ENCODE data around the gene ZBTB42. TPM values are rescaled to one million over a fixed set of nuclear protein-coding genes. Genes with fewer than 3 reads are reported as not detected.

Gene ZBTB42
- total RNA-seq, 1 experiment from 2014 or later, result 6.1 TPM

DNA sequence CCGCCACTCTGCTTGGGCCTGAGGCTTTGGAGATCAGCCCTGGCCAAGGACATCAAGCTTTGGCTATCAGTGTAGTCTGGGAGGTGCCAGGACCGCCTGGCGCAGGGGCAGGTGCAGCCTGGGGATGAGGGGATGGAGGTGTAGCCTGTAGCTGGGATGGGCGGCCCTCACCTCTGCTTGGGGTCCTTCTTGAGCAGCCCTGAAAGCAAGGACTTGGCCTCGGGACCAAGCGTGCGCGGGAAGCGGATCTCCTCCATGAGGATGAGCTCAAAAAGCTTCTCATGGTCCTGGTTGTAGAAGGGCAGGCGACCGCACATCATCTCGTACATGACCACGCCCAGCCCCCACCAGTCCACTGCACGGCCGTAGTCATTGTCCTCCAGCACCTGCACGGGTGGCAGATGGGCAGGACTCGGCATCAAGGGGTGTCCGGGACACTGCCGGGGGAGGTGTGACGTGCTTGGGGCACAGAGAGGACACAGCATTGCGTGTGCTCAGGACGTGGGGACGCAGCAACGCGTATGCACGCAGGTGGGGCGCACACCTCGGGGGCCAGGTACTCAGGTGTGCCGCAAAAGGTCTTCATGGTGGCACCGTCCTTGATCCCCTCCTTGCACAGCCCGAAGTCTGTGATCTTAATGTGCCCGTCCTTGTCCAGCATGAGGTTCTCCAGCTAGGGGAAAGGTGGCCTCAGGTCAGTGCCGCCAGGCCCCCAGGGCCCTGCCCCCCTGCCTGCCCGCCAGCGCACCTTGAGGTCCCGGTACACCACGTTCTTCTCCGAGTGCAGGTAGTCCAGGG is 28.0 kb upstream of the ZBTB42 start:
- Histone ChIP-seq H2BK120ac (ENCODE audit: low read depth, low read length, poor library complexity, severe bottlenecking) (no peak overlapping the region), H2BK12ac (ENCODE audit: insufficient read length, low read depth, low read length) (no peak overlapping the region), H3K18ac (ENCODE audit: insufficient read length, low read depth, low read length) (no peak overlapping the region), H2BK20ac (ENCODE audit: low read depth, low read length, poor library complexity, severe bottlenecking) (no peak overlapping the region), H3K4ac (ENCODE audit: low read depth, low read length) (no peak overlapping the region), H3K79me2 (ENCODE audit: insufficient read depth, low read length) (no peaks in the 10 kb centered on the region), H2BK15ac (ENCODE audit: low read depth, low read length) (no peak overlapping the region), H3K14ac (ENCODE audit: insufficient read depth, low read length) (no peak overlapping the region), H4K8ac (replicated peaks; ENCODE audit: insufficient read length, low read depth, low read length) (no peak overlapping the region), H3K56ac (ENCODE audit: insufficient read length, low read depth, low read length) (no peak overlapping the region), H3K79me1 (ENCODE audit: insufficient read depth, low read depth, low read length, poor library complexity, severe bottlenecking) (no peaks in the 10 kb centered on the region), H3K4me1 (ENCODE audit: insufficient read depth, low read length) (no peaks in the 10 kb centered on the region), H4K5ac (ENCODE audit: insufficient read length, low read depth, low read length) (no peak overlapping the region), H2AFZ (ENCODE audit: low read length) (no peak overlapping the region), H3K23ac (ENCODE audit: insufficient read length, low read depth, low read length) (no peak overlapping the region), H3K9ac (ENCODE audit: extremely low read depth, insufficient read length, low read length) (no peak overlapping the region), H4K20me1 (ENCODE audit: control insufficient read depth, insufficient read depth, insufficient read length) (no peaks in the 10 kb centered on the region), H2AK5ac (ENCODE audit: insufficient read length, low read length) (no peak overlapping the region), H2BK5ac (ENCODE audit: insufficient read length, low read length) (no peak overlapping the region), H4K91ac (ENCODE audit: insufficient read length, low read depth, low read length) (no peak overlapping the region), H3K27ac (ENCODE audit: insufficient read length, low read depth, low read length) (no peak overlapping the region), H3K23me2 (ENCODE audit: insufficient read length, low read depth, low read length, poor library complexity, severe bottlenecking) (peaks cover 2% of the 10 kb centered on the region), H3K9me3 (ENCODE audit: control insufficient read depth, low read depth, low read length) (no peaks in the 10 kb centered on the region), H3K4me2 (ENCODE audit: insufficient read depth, insufficient read length, low read length) (no peak overlapping the region), H3K27me3 (ENCODE audit: insufficient read depth, low read length) (no peaks in the 10 kb centered on the region), H3T11ph (ENCODE audit: low read length) (no peak overlapping the region)
- no peak overlapping the region for H3K27ac Mint-ChIP-seq
- no CpG with 5 or more reads among the region's 38 CpGs for WGBS (ENCODE audit: extremely low coverage, insufficient read length, low lambda C conversion rate)
- DNase-seq, result no peak
- H3K9me3 Mint-ChIP-seq, result peaks cover 0 to 9% of the 10 kb centered on the region in 2 experiments; a peak in 4 of 5 replicates
- H3K36me3 Mint-ChIP-seq (ENCODE audit: insufficient read depth in 1 of 3, low read depth in 3 of 3), result peaks cover 34 to 51% (median 50%) of the 10 kb centered on the region in 3 experiments
- no peaks in the 10 kb centered on the region for H3K27me3 Mint-ChIP-seq (ENCODE audit: low read depth)
- H3K4me1 Mint-ChIP-seq, result peaks cover 13 to 14% of the 10 kb centered on the region in 2 experiments
- TF ChIP-seq CTCF (conservative IDR thresholded peaks at IDR 0.05), result no peak
- no peak overlapping the region; a peak in 1 of 5 replicates for H3K4me3 Mint-ChIP-seq
